ENCODE data around the gene ZNF646.

The ZNF646 gene

GRCh38 chr16:31130899-31131298 lies 56.7 kb downstream of the ZNF646 start:
- DNase-seq (ENCODE audit: low read depth, low spot score): peak; percentile 70

GRCh38 chr16:31131416-31131815 lies 57.2 kb downstream of the ZNF646 start:
- no peak for DNase-seq (ENCODE audit: low read depth, low spot score)

GRCh38 chr16:31131841-31132271 lies 57.6 kb downstream of the ZNF646 start:
- DNase-seq (ENCODE audit: low read depth, low spot score): no peak

- no peak for DNase-seq (ENCODE audit: low read depth, low spot score)
Measured at GRCh38 chr16:31132303-31132979, 58.2 kb downstream of the ZNF646 start.

- DNase-seq (ENCODE audit: low read depth, low spot score): no peak
Measured at GRCh38 chr16:31133046-31133501, 58.9 kb downstream of the ZNF646 start.
